Uterus (tissue), 2 donors: ENCODE measurements around the gene NAV2.

Experiments used
- POLR2A ChIP-seq, 2 donors: fragments of 450-650 bp; IDR thresholded peaks; one replicate each; pipeline ENCODE4 v1.6.1; 2016; ENCODE audit warnings: antibody characterized with exemption in 2 of 2, mild to moderate bottlenecking in 1 of 2, moderate library complexity in 1 of 2
- TF ChIP-seq, protein P1 (sequence below), 4 experiments: fragments of 200-600 bp in 2 of 4; fragments of 450-650 bp in 2 of 4; sonication (generic) in 2 of 4; IDR thresholded peaks; one replicate each; pipeline ENCODE4 v1.5.1; 2016 to 2019; ENCODE audit warnings: antibody characterized with exemption in 4 of 4, mild to moderate bottlenecking in 2 of 4, moderate library complexity in 1 of 4

DNA sequence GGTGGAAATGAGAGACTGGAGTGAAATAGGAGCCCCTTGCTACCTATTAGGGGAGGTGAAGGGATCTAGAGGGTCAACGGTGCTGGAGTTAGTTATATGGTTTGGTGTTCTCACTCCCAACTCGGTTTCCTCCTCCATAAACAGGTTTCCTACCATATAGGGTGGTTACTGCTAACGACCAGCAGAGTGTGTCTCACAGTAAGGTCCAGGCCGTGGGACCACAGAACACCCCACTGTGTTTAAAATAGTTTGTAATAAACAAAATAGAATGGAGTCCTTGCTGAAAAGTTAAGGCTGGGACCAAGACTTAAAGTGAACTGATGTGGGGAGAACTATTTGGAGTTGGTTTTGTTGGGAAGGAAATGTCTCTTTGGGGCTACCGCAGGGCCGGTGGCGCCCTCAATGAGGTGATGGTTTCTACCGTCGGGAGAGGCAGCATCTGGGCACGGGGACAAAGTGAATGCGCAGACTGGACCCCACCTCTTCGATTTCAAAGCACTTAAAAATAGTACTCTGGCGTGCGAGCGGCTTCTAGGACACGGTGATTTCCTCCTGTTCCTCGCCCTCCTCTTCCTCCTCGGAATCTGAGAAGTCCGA, 443.1 kb downstream of the NAV2 start:
- no peak for TF ChIP-seq POLR2A (IDR thresholded peaks at IDR 0.05)
- TF ChIP-seq, protein P1, sequence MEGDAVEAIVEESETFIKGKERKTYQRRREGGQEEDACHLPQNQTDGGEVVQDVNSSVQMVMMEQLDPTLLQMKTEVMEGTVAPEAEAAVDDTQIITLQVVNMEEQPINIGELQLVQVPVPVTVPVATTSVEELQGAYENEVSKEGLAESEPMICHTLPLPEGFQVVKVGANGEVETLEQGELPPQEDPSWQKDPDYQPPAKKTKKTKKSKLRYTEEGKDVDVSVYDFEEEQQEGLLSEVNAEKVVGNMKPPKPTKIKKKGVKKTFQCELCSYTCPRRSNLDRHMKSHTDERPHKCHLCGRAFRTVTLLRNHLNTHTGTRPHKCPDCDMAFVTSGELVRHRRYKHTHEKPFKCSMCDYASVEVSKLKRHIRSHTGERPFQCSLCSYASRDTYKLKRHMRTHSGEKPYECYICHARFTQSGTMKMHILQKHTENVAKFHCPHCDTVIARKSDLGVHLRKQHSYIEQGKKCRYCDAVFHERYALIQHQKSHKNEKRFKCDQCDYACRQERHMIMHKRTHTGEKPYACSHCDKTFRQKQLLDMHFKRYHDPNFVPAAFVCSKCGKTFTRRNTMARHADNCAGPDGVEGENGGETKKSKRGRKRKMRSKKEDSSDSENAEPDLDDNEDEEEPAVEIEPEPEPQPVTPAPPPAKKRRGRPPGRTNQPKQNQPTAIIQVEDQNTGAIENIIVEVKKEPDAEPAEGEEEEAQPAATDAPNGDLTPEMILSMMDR (IDR thresholded peaks at IDR 0.05), result no peak
